Natural killer cell (primary cell): ENCODE data around the gene NECTIN2. TPM values are rescaled to one million over a fixed set of nuclear protein-coding genes. Genes with fewer than 3 reads are reported as not detected.

Source experiments
- ATAC-seq, 3 donors: fragments of 150-1000 bp in 2 of 3; fragments of 200-7000 bp in 1 of 3; cut with Tn5 transposase; 1 replicate in 1 of 3; 2 replicates in 2 of 3; pipeline ENCODE4 v1.10.0; 2021; ENCODE audit warnings: mild to moderate bottlenecking in 2 of 3, moderate library complexity in 2 of 3
- DNase-seq, 2 donors: peaks; one replicate each; pipeline versions ENCODE4 v3.0.0 to v3.0.0-alpha.2; 2013 to 2021; ENCODE audit warnings: mixed read lengths in 1 of 2
- H3K27ac ChIP-seq: one replicate; pipeline ENCODE4 v1.5.1; 2013; ENCODE audit warnings: mild to moderate bottlenecking, low read length
- H3K27me3 ChIP-seq: one replicate; pipeline ENCODE4 v1.6.1; 2013; ENCODE audit warnings: low read length; ENCODE audit not compliant: control insufficient read depth, insufficient read depth
- H3K36me3 ChIP-seq: one replicate; pipeline ENCODE4 v1.6.1; 2013; ENCODE audit warnings: low read length; ENCODE audit not compliant: control insufficient read depth, insufficient read depth
- H3K4me1 ChIP-seq: one replicate; pipeline ENCODE4 v1.6.1; 2013; ENCODE audit warnings: low read length; ENCODE audit not compliant: control insufficient read depth, insufficient read depth
- H3K4me3 ChIP-seq: one replicate; pipeline ENCODE4 v1.5.1; 2013; ENCODE audit warnings: low read length
- H3K9me3 ChIP-seq: one replicate; pipeline ENCODE4 v1.6.1; 2013; ENCODE audit warnings: low read length; ENCODE audit not compliant: control insufficient read depth, insufficient read depth
- H3K27ac Mint-ChIP-seq, 2 donors: one replicate each; pipeline ENCODE4 v1.8.0; 2022; ENCODE audit warnings: mild to moderate bottlenecking in 2 of 2, mixed read lengths in 2 of 2, moderate library complexity in 1 of 2
- H3K27me3 Mint-ChIP-seq, 2 donors: one replicate each; pipeline ENCODE4 v1.8.0; 2022; ENCODE audit warnings: low read depth in 2 of 2, mixed read lengths in 2 of 2
- H3K36me3 Mint-ChIP-seq: one replicate; pipeline ENCODE4 v1.8.0; 2022; ENCODE audit warnings: mixed read lengths
- H3K4me1 Mint-ChIP-seq, 2 donors: one replicate each; pipeline ENCODE4 v1.8.0; 2022; ENCODE audit warnings: mixed read lengths in 2 of 2
- H3K4me3 Mint-ChIP-seq: one replicate; pipeline ENCODE4 v1.8.0; 2022; ENCODE audit warnings: mild to moderate bottlenecking, moderate library complexity, mixed read lengths
- H3K9me3 Mint-ChIP-seq, 2 donors: one replicate each; pipeline ENCODE4 v1.8.0; 2022; ENCODE audit warnings: mixed read lengths in 2 of 2
- CTCF ChIP-seq: fragments of 200-600 bp; IDR thresholded peaks from one replicate; pipeline ENCODE4 v1.8.0; 2022; ENCODE audit warnings: antibody characterized with exemption
- WGBS: methylation state at CpG from one replicate; pipeline ENCODE4 v1.1.7; 2013; ENCODE audit warnings: missing lambda C conversion rate; ENCODE audit not compliant: insufficient coverage; 5-methylcytosine and 5-hydroxymethylcytosine counted together
- intact Hi-C: fragments of 100-400 bp; cut with micrococcal nuclease; formaldehyde crosslinking; loops from one replicate; pipeline ENCODE4 v1.14.2; 2022
- total RNA-seq, 4 donors: library from RNA; stranded (reverse); fragments of 120-200 nt in 1 of 4; gene quantifications; one replicate each; pipeline versions ENCODE4 v1.2.3 to v1.2.4, GENCODE V29; 2013 to 2022

NECTIN2 gene
- total RNA-seq, 3 donors from 2014 or later (not counting 1 experiment from before 2014, with no cell fraction given), result 1.6 to 10.3 (median 2.7) TPM

GRCh38 chr19:44848036-44848811 is 2.1 kb downstream of the NECTIN2 start:
- DNase-seq, result peak in 1 of 2 donors; percentile 32
- H3K4me3 ChIP-seq, result no peak overlapping the region
- Mint-ChIP-seq H3K9me3 (no peaks in the 10 kb centered on the region), H3K4me3 (peak overlapping the region; percentile 43), H3K27ac (no peak overlapping the region), H3K27me3 (peaks cover 0 to 20% of the 10 kb centered on the region in 2 donors), H3K36me3 (no peaks in the 10 kb centered on the region), H3K4me1 (peaks cover 17 to 27% of the 10 kb centered on the region in 2 donors)
- no peak overlapping the region for H3K27ac ChIP-seq
- no peaks in the 10 kb centered on the region for H3K9me3 ChIP-seq
- ATAC-seq, result no peak
- intact Hi-C loops, result loop anchor here (5.0 to 10.0 kb wide), 2 partner anchors 126 to 153 kb away; partner anchors contain the start of gene CEACAM16
- no peaks in the 10 kb centered on the region for H3K36me3 ChIP-seq
- H3K4me1 ChIP-seq, result peaks cover 39% of the 10 kb centered on the region
- WGBS, result 44% methylated on average over 19 of the region's 19 CpGs
- H3K27me3 ChIP-seq, result peaks cover 13% of the 10 kb centered on the region
- no peak for TF ChIP-seq CTCF

- no peak for ATAC-seq
- no peaks in the 10 kb centered on the region for H3K36me3 Mint-ChIP-seq
- peaks cover 17 to 27% of the 10 kb centered on the region in 2 donors for H3K4me1 Mint-ChIP-seq
- 57% methylated on average over 18 of the region's 18 CpGs for WGBS
- no peaks in the 10 kb centered on the region for H3K36me3 ChIP-seq
- H3K4me1 ChIP-seq, result peaks cover 39% of the 10 kb centered on the region
- H3K27me3 Mint-ChIP-seq, result peaks cover 0 to 22% of the 10 kb centered on the region in 2 donors
- H3K4me3 Mint-ChIP-seq, result no peak overlapping the region
- no peak for DNase-seq
- no peak overlapping the region for H3K4me3 ChIP-seq
- no peak for TF ChIP-seq CTCF
- no peak overlapping the region for H3K27ac ChIP-seq
- H3K27ac Mint-ChIP-seq, result no peak overlapping the region
- intact Hi-C loops, result loop anchor here (5.0 to 10.0 kb wide), 2 partner anchors 127 to 154 kb away; partner anchors contain the start of gene CEACAM16
- peaks cover 13% of the 10 kb centered on the region for H3K27me3 ChIP-seq
- H3K9me3 Mint-ChIP-seq, result no peaks in the 10 kb centered on the region
- H3K9me3 ChIP-seq, result no peaks in the 10 kb centered on the region
These were observed 2.8 kb downstream of the NECTIN2 start for GRCh38 chr19:44848812-44849447.

GRCh38 chr19:44850641-44851109 is 4.6 kb downstream of the NECTIN2 start:
- Histone ChIP-seq H3K27me3 (peaks cover 13% of the 10 kb centered on the region), H3K9me3 (no peaks in the 10 kb centered on the region), H3K27ac (no peak overlapping the region), H3K4me3 (no peak overlapping the region), H3K4me1 (peaks cover 25% of the 10 kb centered on the region), H3K36me3 (no peaks in the 10 kb centered on the region)
- Mint-ChIP-seq H3K4me3 (no peak overlapping the region), H3K27me3 (peaks cover 0 to 13% of the 10 kb centered on the region in 2 donors), H3K36me3 (no peaks in the 10 kb centered on the region), H3K27ac (no peak overlapping the region), H3K4me1 (peaks cover 8 to 14% of the 10 kb centered on the region in 2 donors), H3K9me3 (no peaks in the 10 kb centered on the region)
- ATAC-seq (no peak), DNase-seq (no peak)
- intact Hi-C loops, result no loop called here
- TF ChIP-seq CTCF, result no peak
- WGBS, result 88% methylated on average over 8 of the region's 8 CpGs
